GM12878 (cell line): ENCODE results near the gene DCBLD1. TPM values are rescaled to one million over a fixed set of nuclear protein-coding genes. Genes with fewer than 3 reads are reported as not detected.

Experiments used
- ATAC-seq: fragments of 200-7000 bp; cut with Tn5 transposase; 3 replicates; pipeline ENCODE4 v1.9.1; 2020; ENCODE audit warnings: mild to moderate bottlenecking, moderate library complexity
- BruUV-seq: library from RNA; stranded (reverse); fragments of 400-500 nt; replicated peaks from 2 replicates; lab custom pipeline; 2021; lab: Mats Ljungman, UMichigan
- CTCF ChIA-PET: fragments of 300-600 bp; sonication (Branson Sonifier 250); formaldehyde crosslinking; extraction: SDS; loops from one replicate; lab custom pipeline; 2021; ENCODE audit warnings: inconsistent platforms; lab: Yijun Ruan, JAX
- POLR2A ChIA-PET: fragments of 350-600 bp; formaldehyde crosslinking; extraction: SDS; loops from one replicate; lab custom pipeline; 2021; ENCODE audit warnings: inconsistent platforms; lab: Charles Lee
- RAD21 ChIA-PET: fragments of 300-600 bp; sonication (Branson Sonifier 250); formaldehyde crosslinking; loops from one replicate; lab custom pipeline; 2023; ENCODE audit warnings: antibody characterized with exemption; ENCODE audit not compliant: unreplicated experiment; lab: Charles Lee
- SMC1A ChIA-PET: fragments of 300-600 bp; sonication (Branson Sonifier 250); formaldehyde crosslinking; loops from one replicate; lab custom pipeline; 2023; ENCODE audit not compliant: unreplicated experiment, uncharacterized antibody; lab: Charles Lee
- DNase-seq: peaks from one replicate; pipeline ENCODE4 v3.0.0-alpha.2; 2011; ENCODE audit warnings: low read depth, low spot score
- FAIRE-seq: peaks from 3 replicates; lab custom pipeline; 2011; peaks lifted over from hg19 to GRCh38; lab: Jason Lieb, UNC
- H2AFZ ChIP-seq: 2 replicates; pipeline ENCODE4 v1.6.0; 2011; ENCODE audit warnings: low read depth, low read length, control low read depth; ENCODE audit not compliant: control insufficient read depth
- H3K27ac ChIP-seq: 2 replicates; pipeline ENCODE4 v1.5.1; 2011; ENCODE audit warnings: control low read depth; ENCODE audit not compliant: control insufficient read depth, insufficient read depth
- H3K27me3 ChIP-seq, 2 experiments: replicated peaks in 1 of 2; 2 replicates each; pipeline versions ENCODE4 v1.6.0 to v1.6.1; 2011; ENCODE audit warnings: low read length in 1 of 2; ENCODE audit not compliant: control insufficient read depth in 2 of 2, insufficient read depth in 2 of 2
- H3K36me3 ChIP-seq, 2 experiments: 2 replicates each; pipeline ENCODE4 v1.5.1; 2011; ENCODE audit warnings: low read length in 1 of 2; ENCODE audit not compliant: control insufficient read depth in 2 of 2, insufficient read depth in 2 of 2
- H3K4me1 ChIP-seq: 2 replicates; pipeline ENCODE4 v1.6.1; 2011; ENCODE audit warnings: mild to moderate bottlenecking, low read length, moderate library complexity, mixed read lengths; ENCODE audit not compliant: control insufficient read depth, insufficient read depth
- H3K4me2 ChIP-seq: 2 replicates; pipeline ENCODE4 v1.6.0; 2011; ENCODE audit warnings: control low read depth; ENCODE audit not compliant: control insufficient read depth, insufficient read depth
- H3K4me3 ChIP-seq: fragments of 200-600 bp; sonication (generic); 2 replicates; pipeline ENCODE4 v1.5.1; 2016
- H3K79me2 ChIP-seq: 2 replicates; pipeline ENCODE4 v1.6.0; 2011; ENCODE audit warnings: low read length; ENCODE audit not compliant: control insufficient read depth, insufficient read depth
- H3K9ac ChIP-seq: 2 replicates; pipeline ENCODE4 v1.8.0; 2011; ENCODE audit warnings: low read length, control low read depth, mixed read lengths; ENCODE audit not compliant: control insufficient read depth, insufficient read depth
- H3K9me3 ChIP-seq: replicated peaks from 3 replicates; pipeline ENCODE4 v1.5.1; 2011; ENCODE audit warnings: mild to moderate bottlenecking, low read length; ENCODE audit not compliant: control insufficient read depth, insufficient read depth
- H4K20me1 ChIP-seq: 2 replicates; pipeline ENCODE4 v1.6.0; 2011; ENCODE audit not compliant: control insufficient read depth, insufficient read depth
- CEBPB ChIP-seq, 2 experiments: fragments of 150-350 bp in 1 of 2; IDR thresholded peaks; 2 replicates each; pipeline ENCODE4 v1.6.1; 2012 to 2014; ENCODE audit warnings: low read depth in 2 of 2, low read length in 2 of 2, borderline replicate concordance in 1 of 2, inconsistent platforms in 1 of 2
- CHD2 ChIP-seq: IDR thresholded peaks from 2 replicates; pipeline ENCODE4 v1.6.1; 2011; ENCODE audit warnings: low read depth, low read length, improper control_type of control experiment, borderline replicate concordance
- CHD4 ChIP-seq: fragments of 200-600 bp; sonication (generic); IDR thresholded peaks from 2 replicates; pipeline ENCODE4 v1.6.1; 2016; ENCODE audit warnings: mild to moderate bottlenecking
- CUX1 ChIP-seq: IDR thresholded peaks from 2 replicates; pipeline ENCODE4 v1.6.1; 2012; ENCODE audit warnings: improper control_type of control experiment, low read depth, low read length; ENCODE audit not compliant: insufficient replicate concordance
- IKZF1 ChIP-seq: fragments of 450-650 bp; conservative IDR thresholded peaks from 2 replicates; pipeline ENCODE4 v1.6.1; 2017; ENCODE audit warnings: antibody characterized with exemption, mild to moderate bottlenecking
- POLR2A ChIP-seq: IDR thresholded peaks from 2 replicates; pipeline ENCODE4 v1.6.1; 2011; ENCODE audit warnings: low read depth, mild to moderate bottlenecking, low read length
- RAD51 ChIP-seq: fragments of 450-650 bp; IDR thresholded peaks from 2 replicates; pipeline ENCODE4 v1.6.1; 2016; ENCODE audit warnings: moderate library complexity, mild to moderate bottlenecking, inconsistent platforms
- SIN3A ChIP-seq: IDR thresholded peaks from 2 replicates; pipeline ENCODE4 v1.6.1; 2012; ENCODE audit warnings: low read depth, low read length, improper control_type of control experiment
- SIX5 ChIP-seq: IDR thresholded peaks from 2 replicates; pipeline ENCODE4 v1.6.1; 2011; ENCODE audit warnings: mild to moderate bottlenecking, low read depth, low read length, moderate library complexity; ENCODE audit not compliant: severe bottlenecking
- SREBF1 ChIP-seq: IDR thresholded peaks from 2 replicates; pipeline ENCODE4 v1.6.1; 2012; ENCODE audit warnings: mild to moderate bottlenecking, low read length
- STAT1 ChIP-seq: fragments of 450-650 bp; conservative IDR thresholded peaks from 2 replicates; pipeline ENCODE4 v1.6.1; 2014; ENCODE audit warnings: antibody characterized with exemption, mild to moderate bottlenecking
- TCF12 ChIP-seq: IDR thresholded peaks from 2 replicates; pipeline ENCODE4 v1.6.1; 2011; ENCODE audit warnings: low read depth, mild to moderate bottlenecking, low read length
- USF2 ChIP-seq: IDR thresholded peaks from 2 replicates; pipeline ENCODE4 v1.6.1; 2011; ENCODE audit warnings: low read depth, low read length, improper control_type of control experiment, borderline replicate concordance
- WRNIP1 ChIP-seq: IDR thresholded peaks from 2 replicates; pipeline ENCODE4 v1.6.1; 2011; ENCODE audit warnings: low read depth, low read length, improper control_type of control experiment, borderline replicate concordance
- WGBS: methylation state at CpG from one replicate; pipeline ENCODE4 v1.1.6; 2016; ENCODE audit warnings: low lambda C conversion rate; ENCODE audit not compliant: insufficient replicate concordance, insufficient coverage; ENCODE audit errors: missing lambda C conversion rate; 5-methylcytosine and 5-hydroxymethylcytosine counted together
- in situ Hi-C: fragments of 300-500 bp; cut with MboI; formaldehyde crosslinking; loops from 9 replicates; pipeline ENCODE4 v1.14.3; 2018; ENCODE audit warnings: mixed read lengths
- intact Hi-C: fragments of 100-400 bp; cut with micrococcal nuclease; formaldehyde crosslinking; loops from one replicate; pipeline ENCODE4 v1.14.2; 2022; ENCODE audit not compliant: unreplicated experiment
- polyA plus RNA-seq, 11 experiments: library from polyadenylated mRNA; depleted of rRNA in 4 of 11; unstranded in 6 of 11; stranded (reverse) in 5 of 11; fragments of >200 nt; fragmentation: Nextera tagmentation in 4 of 11; fragmentation: Illumina TruSeq in 1 of 11; extraction: Ambion mirVana in 4 of 11; extraction: Trizol in 1 of 11; gene quantifications; 1 replicate in 1 of 11; 2 replicates in 10 of 11; pipeline versions ENCODE4 v1.2.1 to v1.2.3, GENCODE V29; 2011 to 2016; ENCODE audit warnings: inconsistent platforms in 2 of 11, missing spikeins in 2 of 11, low read depth in 1 of 11
- total RNA-seq, 4 experiments: library from RNA; depleted of rRNA in 3 of 4; stranded (reverse); fragments of >200 nt in 3 of 4; fragmentation: Illumina TruSeq in 1 of 4; extraction: Trizol in 1 of 4; gene quantifications; 2 replicates each; pipeline versions ENCODE4 v1.2.1 to v1.2.3, GENCODE V29; 2013 to 2021

The DCBLD1 gene
- total and polyA plus RNA-seq, 10 of the 15 experiments (the other 5 are each of a cell fraction or from before 2014, with no cell fraction given): 0.92 to 9.2 (median 8.3) TPM

- 2% methylated on average over 2 of the region's 2 CpGs for WGBS
- H3K79me2 ChIP-seq: no peaks in the 10 kb centered on the region
- H3K9me3 ChIP-seq: no peaks in the 10 kb centered on the region
- H4K20me1 ChIP-seq: no peaks in the 10 kb centered on the region
- no peak overlapping the region for H3K4me2 ChIP-seq
- DNase-seq (no peak), ATAC-seq (no peak), FAIRE-seq (no peak)
- CTCF ChIA-PET: interaction anchor here (0.6 to 1.6 kb wide), 3 partner anchors 9 to 69 kb away, joined by 3 to 7 read pairs (median 5); no protein-coding TSS in a partner anchor
- intact Hi-C loops: no loop called here
- H3K36me3 ChIP-seq: no peaks in the 10 kb centered on the region
- POLR2A ChIA-PET: no interaction called here
- H3K27ac ChIP-seq: no peak overlapping the region
- in situ Hi-C loops: no loop called here
- no peaks in the 10 kb centered on the region for H3K4me1 ChIP-seq
- 0 out of 4 replicates have a peak, but pooled peaks cover 0 to 3% of the 10 kb centered on the region in 2 experiments for H3K27me3 ChIP-seq
- H2AFZ ChIP-seq: no peak overlapping the region
- RAD21 ChIA-PET: interaction anchor here (0.6 kb wide), 1 partner anchor 272 kb away, joined by 4 read pairs; no protein-coding TSS in a partner anchor
- SMC1A ChIA-PET: interaction anchor here (2.3 kb wide), 1 partner anchor 9 kb away, joined by 6 read pairs; no protein-coding TSS in a partner anchor
- H3K9ac ChIP-seq: no peak overlapping the region
- BruUV-seq: no TSS peak
- no peak overlapping the region for H3K4me3 ChIP-seq
- TF ChIP-seq SREBF1 (no peak), SIX5 (no peak), SIN3A (no peak), TCF12 (no peak), POLR2A (no peak), CHD4 (no peak), CUX1 (no peak), CEBPB (IDR thresholded peaks at IDR 0.05; ENCODE audit: borderline replicate concordance in 1 of 2, low read depth in 2 of 2, low read length in 2 of 2) (no peak), CHD2 (no peak), WRNIP1 (no peak), USF2 (no peak), RAD51 (no peak), IKZF1 (no peak), STAT1 (no peak)
These were observed 41.6 kb upstream of the DCBLD1 start for GRCh38 chr6:117440706-117441525.
